ENCODE results near the gene EDAR. TPM values are rescaled to one million over a fixed set of nuclear protein-coding genes. Genes with fewer than 3 reads are reported as not detected.

The EDAR gene
- polyA plus RNA-seq, 1 donor (not counting 4 experiments of a cell fraction or from before 2014, with no cell fraction given): 0.21 TPM

DNA sequence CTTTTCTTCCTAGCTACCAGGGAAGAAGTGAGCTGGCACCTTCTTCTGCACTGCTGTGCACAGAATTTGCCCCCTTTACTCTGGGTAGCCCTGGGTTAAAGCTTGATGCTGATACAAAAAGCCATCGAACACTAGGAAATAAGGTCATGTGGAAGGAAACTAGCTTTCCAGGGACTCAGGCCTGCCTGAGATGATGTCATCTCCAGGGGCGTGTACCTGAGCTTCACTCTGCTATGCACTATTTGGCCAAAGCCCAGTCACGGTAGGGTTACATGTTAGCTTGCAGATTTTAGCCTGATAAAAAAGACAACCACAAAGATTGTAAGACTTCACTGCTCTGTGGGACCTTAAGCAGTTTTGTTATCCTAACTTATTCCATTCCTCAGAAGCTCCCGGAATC lies 20.4 kb downstream of the EDAR start:
- dilution Hi-C loops (cut with MboI; ENCODE audit: extremely low pct_ligation_motif_present, low sequenced_read_pairs): no loop called here
- Histone ChIP-seq H3K9ac (ENCODE audit: control insufficient read depth, extremely low read depth, insufficient read depth, low read length) (no peak overlapping the region), H4K20me1 (ENCODE audit: control insufficient read depth, extremely low read depth, insufficient read depth, low read length) (no peaks in the 10 kb centered on the region), H3K27ac (ENCODE audit: control insufficient read depth, insufficient read depth, low read length) (no peak overlapping the region), H3K79me2 (ENCODE audit: control insufficient read depth, insufficient read depth, low read length) (no peaks in the 10 kb centered on the region), H3K27me3 (ENCODE audit: control insufficient read depth, extremely low read depth, insufficient read depth, low read length) (peaks cover 3% of the 10 kb centered on the region), H3K4me3 (ENCODE audit: control insufficient read depth in 2 of 3, extremely low read depth in 1 of 3, insufficient read depth in 2 of 3, low read depth in 1 of 3, low read length in 3 of 3) (no peak overlapping the region), H3K4me1 (ENCODE audit: control insufficient read depth, extremely low read depth, insufficient read depth, low read length) (peaks cover 24% of the 10 kb centered on the region), H3K9me1 (ENCODE audit: control insufficient read depth, extremely low read depth, insufficient read depth, low read length) (no peaks in the 10 kb centered on the region), H3K9me3 (ENCODE audit: control insufficient read depth, low read depth, low read length) (no peaks in the 10 kb centered on the region), H3K4me2 (ENCODE audit: control insufficient read depth, extremely low read depth, insufficient read depth, low read depth, low read length) (no peak overlapping the region), H3K36me3 (ENCODE audit: control insufficient read depth in 2 of 2, extremely low read depth in 1 of 2, insufficient read depth in 2 of 2, low read length in 2 of 2) (no peaks in the 10 kb centered on the region), H2AFZ (ENCODE audit: control insufficient read depth, low read length) (no peak overlapping the region)
- TF ChIP-seq, protein P1, sequence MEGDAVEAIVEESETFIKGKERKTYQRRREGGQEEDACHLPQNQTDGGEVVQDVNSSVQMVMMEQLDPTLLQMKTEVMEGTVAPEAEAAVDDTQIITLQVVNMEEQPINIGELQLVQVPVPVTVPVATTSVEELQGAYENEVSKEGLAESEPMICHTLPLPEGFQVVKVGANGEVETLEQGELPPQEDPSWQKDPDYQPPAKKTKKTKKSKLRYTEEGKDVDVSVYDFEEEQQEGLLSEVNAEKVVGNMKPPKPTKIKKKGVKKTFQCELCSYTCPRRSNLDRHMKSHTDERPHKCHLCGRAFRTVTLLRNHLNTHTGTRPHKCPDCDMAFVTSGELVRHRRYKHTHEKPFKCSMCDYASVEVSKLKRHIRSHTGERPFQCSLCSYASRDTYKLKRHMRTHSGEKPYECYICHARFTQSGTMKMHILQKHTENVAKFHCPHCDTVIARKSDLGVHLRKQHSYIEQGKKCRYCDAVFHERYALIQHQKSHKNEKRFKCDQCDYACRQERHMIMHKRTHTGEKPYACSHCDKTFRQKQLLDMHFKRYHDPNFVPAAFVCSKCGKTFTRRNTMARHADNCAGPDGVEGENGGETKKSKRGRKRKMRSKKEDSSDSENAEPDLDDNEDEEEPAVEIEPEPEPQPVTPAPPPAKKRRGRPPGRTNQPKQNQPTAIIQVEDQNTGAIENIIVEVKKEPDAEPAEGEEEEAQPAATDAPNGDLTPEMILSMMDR (optimal IDR thresholded peaks at IDR 0.05 in 1 of 3, IDR thresholded peaks at IDR 0.05 in 1 of 3, conservative IDR thresholded peaks at IDR 0.05 in 1 of 3; ENCODE audit: extremely low read depth in 1 of 3, insufficient read depth in 2 of 3, low read length in 3 of 3): no peak
- no peak for TF ChIP-seq EZH2 (IDR thresholded peaks at IDR 0.05; ENCODE audit: low read length)
- FAIRE-seq (peak; percentile 96), DNase-seq (ENCODE audit: low read depth, low spot score) (no peak)

- dilution Hi-C loops (cut with MboI; ENCODE audit: extremely low pct_ligation_motif_present, low sequenced_read_pairs): no loop called here
- Histone ChIP-seq H3K4me1 (ENCODE audit: control insufficient read depth, extremely low read depth, insufficient read depth, low read length) (peaks cover 24% of the 10 kb centered on the region), H3K4me3 (ENCODE audit: control insufficient read depth in 2 of 3, extremely low read depth in 1 of 3, insufficient read depth in 2 of 3, low read depth in 1 of 3, low read length in 3 of 3) (no peak overlapping the region), H4K20me1 (ENCODE audit: control insufficient read depth, extremely low read depth, insufficient read depth, low read length) (no peaks in the 10 kb centered on the region), H3K27ac (ENCODE audit: control insufficient read depth, insufficient read depth, low read length) (no peak overlapping the region), H3K4me2 (ENCODE audit: control insufficient read depth, extremely low read depth, insufficient read depth, low read depth, low read length) (no peak overlapping the region), H3K9ac (ENCODE audit: control insufficient read depth, extremely low read depth, insufficient read depth, low read length) (no peak overlapping the region), H3K9me1 (ENCODE audit: control insufficient read depth, extremely low read depth, insufficient read depth, low read length) (no peaks in the 10 kb centered on the region), H2AFZ (ENCODE audit: control insufficient read depth, low read length) (no peak overlapping the region), H3K27me3 (ENCODE audit: control insufficient read depth, extremely low read depth, insufficient read depth, low read length) (peaks cover 3% of the 10 kb centered on the region), H3K79me2 (ENCODE audit: control insufficient read depth, insufficient read depth, low read length) (no peaks in the 10 kb centered on the region), H3K36me3 (ENCODE audit: control insufficient read depth in 2 of 2, extremely low read depth in 1 of 2, insufficient read depth in 2 of 2, low read length in 2 of 2) (no peaks in the 10 kb centered on the region), H3K9me3 (ENCODE audit: control insufficient read depth, low read depth, low read length) (no peaks in the 10 kb centered on the region)
- TF ChIP-seq, protein P1 (optimal IDR thresholded peaks at IDR 0.05 in 1 of 3, IDR thresholded peaks at IDR 0.05 in 1 of 3, conservative IDR thresholded peaks at IDR 0.05 in 1 of 3; ENCODE audit: extremely low read depth in 1 of 3, insufficient read depth in 2 of 3, low read length in 3 of 3): no peak
- no peak for TF ChIP-seq EZH2 (IDR thresholded peaks at IDR 0.05; ENCODE audit: low read length)
- DNase-seq (ENCODE audit: low read depth, low spot score) (no peak), FAIRE-seq (no peak)
These were observed 21.3 kb downstream of the EDAR start for GRCh38 chr2:108967757-108968156.
